GM12865 (cell line): ENCODE results near the gene VSTM2A.

ENCODE experiments used
- DNase-seq: peaks from one replicate; pipeline ENCODE4 v3.0.0; 2010; ENCODE audit warnings: low read depth
- H3K4me3 ChIP-seq: 2 replicates; pipeline ENCODE4 v1.5.1; 2011; ENCODE audit warnings: mild to moderate bottlenecking, low read depth, low read length, control low read depth
- CTCF ChIP-seq: IDR thresholded peaks from 2 replicates; pipeline ENCODE4 v1.5.1; 2011; ENCODE audit warnings: low read length, control low read depth, low read depth, inconsistent platforms; ENCODE audit not compliant: insufficient read depth; ENCODE audit errors: missing control alignments

VSTM2A gene

GRCh38 chr7:54560723-54561122, 18.5 kb downstream of the VSTM2A start:
- TF ChIP-seq CTCF, result no peak
- H3K4me3 ChIP-seq, result no peak overlapping the region
- no peak for DNase-seq

GRCh38 chr7:54563329-54563916, 21.2 kb downstream of the VSTM2A start:
- DNase-seq, result no peak
- no peak for TF ChIP-seq CTCF

GRCh38 chr7:54565432-54565831, 23.3 kb downstream of the VSTM2A start:
- no peak overlapping the region for H3K4me3 ChIP-seq
- no peak for TF ChIP-seq CTCF
- no peak for DNase-seq

More at GRCh38 chr7:54563329-54563916, 21.2 kb downstream of the VSTM2A start:
- H3K4me3 ChIP-seq, result no peak overlapping the region

- no peak overlapping the region for H3K4me3 ChIP-seq
- DNase-seq, result no peak
- no peak for TF ChIP-seq CTCF
Observed at GRCh38 chr7:54581511-54581910, 39.3 kb downstream of the VSTM2A start.

GRCh38 chr7:54591404-54592386, 49.5 kb downstream of the VSTM2A start:
- no peak overlapping the region for H3K4me3 ChIP-seq
- no peak for DNase-seq
- no peak for TF ChIP-seq CTCF

GRCh38 chr7:54596747-54597146, 54.6 kb downstream of the VSTM2A start:
- H3K4me3 ChIP-seq, result no peak overlapping the region
- no peak for TF ChIP-seq CTCF
- DNase-seq, result peak; percentile 25

- DNase-seq, result no peak
- TF ChIP-seq CTCF, result no peak
- no peak overlapping the region for H3K4me3 ChIP-seq
Observed at GRCh38 chr7:54615537-54615936, 73.4 kb downstream of the VSTM2A start.
